Measurements from ENCODE around the gene NSMCE1. TPM values are rescaled to one million over a fixed set of nuclear protein-coding genes. Genes with fewer than 3 reads are reported as not detected.
A peak's percentile ranks its signal among the peaks of the same experiment; 100 is the strongest.

NSMCE1 gene
- total and polyA plus RNA-seq, 2 donors (not counting 1 experiment from before 2014, with no cell fraction given) = 29.0 to 61.9 TPM

- Histone ChIP-seq H3K4me3 (ENCODE audit: control extremely low read depth in 1 of 5, extremely low read depth in 1 of 5, insufficient read depth in 1 of 5, low read depth in 2 of 5, low read length in 4 of 5) (no peak overlapping the region), H3K27me3 (replicated peaks in 1 of 4; ENCODE audit: control extremely low read depth in 1 of 4, control insufficient read depth in 3 of 4, insufficient read depth in 4 of 4, low read length in 3 of 4) (no peaks in the 10 kb centered on the region), H3K9ac (ENCODE audit: low read length) (no peak overlapping the region), H2AFZ (ENCODE audit: insufficient read depth, low read depth, low read length, poor library complexity, severe bottlenecking) (no peak overlapping the region), H3K4me1 (ENCODE audit: control insufficient read depth in 2 of 2, insufficient read depth in 2 of 2, low read length in 2 of 2) (peaks cover 21 to 27% of the 10 kb centered on the region in 2 donors), H3K4me2 (replicated peaks; ENCODE audit: low read depth, low read length, poor library complexity, severe bottlenecking) (peak overlapping the region; percentile 47), H3K27ac (ENCODE audit: low read length in 2 of 2) (peak overlapping the region in 1 of 2 donors; percentile 66), H3K36me3 (replicated peaks in 1 of 2; ENCODE audit: control extremely low read depth in 1 of 2, control insufficient read depth in 1 of 2, extremely low read depth in 1 of 2, insufficient read depth in 2 of 2, low read length in 1 of 2) (peaks cover 4 to 24% of the 10 kb centered on the region in 2 experiments), H4K20me1 (ENCODE audit: control insufficient read depth, insufficient read depth, low read length, poor library complexity, severe bottlenecking) (no peaks in the 10 kb centered on the region), H3K79me2 (ENCODE audit: control insufficient read depth, insufficient read depth, low read length) (peaks cover 71% of the 10 kb centered on the region), H3K9me3 (ENCODE audit: control extremely low read depth in 1 of 3, control insufficient read depth in 2 of 3, insufficient read depth in 1 of 3, low read length in 2 of 3) (no peaks in the 10 kb centered on the region)
- no peaks in the 10 kb centered on the region for H3K9me3 Mint-ChIP-seq (ENCODE audit: insufficient read depth)
- intact Hi-C loops (cut with micrococcal nuclease) = loop anchor here (1.0 kb wide), 2 partner anchors 14 to 17 kb away; partner anchors contain the start of gene NSMCE1
- no peaks in the 10 kb centered on the region for H3K27me3 Mint-ChIP-seq
- H3K4me1 Mint-ChIP-seq = peaks cover 46% of the 10 kb centered on the region
- TF ChIP-seq CTCF (IDR thresholded peaks at IDR 0.05) = no peak
- TF ChIP-seq EZH2 (IDR thresholded peaks at IDR 0.05; ENCODE audit: borderline replicate concordance, insufficient read depth, low read depth, low read length, poor library complexity, severe bottlenecking) = no peak
- POLR2A ChIA-PET = interaction anchor here (0.7 to 2.0 kb wide), 8 partner anchors 11 to 45 kb away, joined by 3 to 16 read pairs (median 6); partner anchors contain the start of gene NSMCE1
- DNase-seq = peak; percentile 35
- H3K27ac Mint-ChIP-seq = peak overlapping the region; percentile 88
- CTCF ChIA-PET = interaction anchor here (0.7 to 2.6 kb wide), 11 partner anchors 9 to 136 kb away, joined by 3 to 19 read pairs (median 4); partner anchors contain the start of gene NSMCE1
- no CpG with 5 or more reads among the region's 3 CpGs for WGBS (ENCODE audit: insufficient coverage)
- peak; percentile 78 for ATAC-seq (ENCODE audit: low read depth)
- H3K4me3 Mint-ChIP-seq = peak overlapping the region; percentile 71
Observed at GRCh38 chr16:27254262-27254811, 14.2 kb downstream of the NSMCE1 start.

GRCh38 chr16:27253526-27253930, 15.0 kb downstream of the NSMCE1 start:
- Histone ChIP-seq H3K4me2 (replicated peaks; ENCODE audit: low read depth, low read length, poor library complexity, severe bottlenecking) (no peak overlapping the region), H3K4me3 (ENCODE audit: control extremely low read depth in 1 of 5, extremely low read depth in 1 of 5, insufficient read depth in 1 of 5, low read depth in 2 of 5, low read length in 4 of 5) (no peak overlapping the region), H3K27me3 (replicated peaks in 1 of 4; ENCODE audit: control extremely low read depth in 1 of 4, control insufficient read depth in 3 of 4, insufficient read depth in 4 of 4, low read length in 3 of 4) (no peaks in the 10 kb centered on the region), H3K27ac (ENCODE audit: low read length in 2 of 2) (peak overlapping the region in 1 of 2 donors; percentile 66), H3K9ac (ENCODE audit: low read length) (no peak overlapping the region), H3K79me2 (ENCODE audit: control insufficient read depth, insufficient read depth, low read length) (peaks cover 68% of the 10 kb centered on the region), H3K4me1 (ENCODE audit: control insufficient read depth in 2 of 2, insufficient read depth in 2 of 2, low read length in 2 of 2) (peaks cover 21 to 27% of the 10 kb centered on the region in 2 donors), H3K36me3 (replicated peaks in 1 of 2; ENCODE audit: control extremely low read depth in 1 of 2, control insufficient read depth in 1 of 2, extremely low read depth in 1 of 2, insufficient read depth in 2 of 2, low read length in 1 of 2) (peaks cover 4 to 24% of the 10 kb centered on the region in 2 experiments), H3K9me3 (ENCODE audit: control extremely low read depth in 1 of 3, control insufficient read depth in 2 of 3, insufficient read depth in 1 of 3, low read length in 2 of 3) (no peaks in the 10 kb centered on the region), H2AFZ (ENCODE audit: insufficient read depth, low read depth, low read length, poor library complexity, severe bottlenecking) (no peak overlapping the region), H4K20me1 (ENCODE audit: control insufficient read depth, insufficient read depth, low read length, poor library complexity, severe bottlenecking) (no peaks in the 10 kb centered on the region)
- WGBS (ENCODE audit: insufficient coverage) = 100% methylated on average over 1 of the region's 6 CpGs
- intact Hi-C loops (cut with micrococcal nuclease) = no loop called here
- peak overlapping the region; percentile 57 for H3K4me3 Mint-ChIP-seq
- ATAC-seq (ENCODE audit: low read depth) (no peak), DNase-seq (no peak)
- peak overlapping the region; percentile 88 for H3K27ac Mint-ChIP-seq
- no peaks in the 10 kb centered on the region for H3K9me3 Mint-ChIP-seq (ENCODE audit: insufficient read depth)
- TF ChIP-seq EZH2 (IDR thresholded peaks at IDR 0.05; ENCODE audit: borderline replicate concordance, insufficient read depth, low read depth, low read length, poor library complexity, severe bottlenecking) (no peak), CTCF (IDR thresholded peaks at IDR 0.05) (no peak)
- H3K4me1 Mint-ChIP-seq = peaks cover 41% of the 10 kb centered on the region
- ChIA-PET POLR2A (interaction anchor here (1.4 to 2.0 kb wide), 2 partner anchors 18 to 22 kb away, joined by 5 to 16 read pairs; no protein-coding TSS in a partner anchor), CTCF (interaction anchor here (1.0 to 2.6 kb wide), 6 partner anchors 9 to 73 kb away, joined by 3 to 19 read pairs (median 6); partner anchors contain the start of gene NSMCE1)
- no peaks in the 10 kb centered on the region for H3K27me3 Mint-ChIP-seq

Measured in B cell (primary cell).